ENCODE results near the gene ICAM2.

DNA sequence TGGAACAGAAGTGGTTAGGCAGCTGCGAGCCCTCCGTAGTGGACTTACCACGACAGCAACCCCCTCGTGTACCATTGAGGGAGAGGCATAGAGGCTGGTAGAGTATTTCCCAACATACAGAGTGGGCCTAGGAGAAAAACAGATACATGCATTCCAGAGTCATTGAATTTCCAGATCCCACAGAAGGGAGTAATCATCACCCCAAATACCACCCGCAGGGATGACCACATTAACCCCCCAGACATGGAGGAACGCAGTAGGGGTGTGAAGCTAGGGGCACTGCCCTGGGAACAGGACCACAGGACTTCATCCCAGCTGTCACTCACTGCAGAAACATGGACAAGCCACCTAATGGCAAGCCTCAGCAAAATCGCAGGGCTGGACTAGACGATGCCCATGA, 44.7 kb upstream of the ICAM2 start:
- TF ChIP-seq, protein P1, sequence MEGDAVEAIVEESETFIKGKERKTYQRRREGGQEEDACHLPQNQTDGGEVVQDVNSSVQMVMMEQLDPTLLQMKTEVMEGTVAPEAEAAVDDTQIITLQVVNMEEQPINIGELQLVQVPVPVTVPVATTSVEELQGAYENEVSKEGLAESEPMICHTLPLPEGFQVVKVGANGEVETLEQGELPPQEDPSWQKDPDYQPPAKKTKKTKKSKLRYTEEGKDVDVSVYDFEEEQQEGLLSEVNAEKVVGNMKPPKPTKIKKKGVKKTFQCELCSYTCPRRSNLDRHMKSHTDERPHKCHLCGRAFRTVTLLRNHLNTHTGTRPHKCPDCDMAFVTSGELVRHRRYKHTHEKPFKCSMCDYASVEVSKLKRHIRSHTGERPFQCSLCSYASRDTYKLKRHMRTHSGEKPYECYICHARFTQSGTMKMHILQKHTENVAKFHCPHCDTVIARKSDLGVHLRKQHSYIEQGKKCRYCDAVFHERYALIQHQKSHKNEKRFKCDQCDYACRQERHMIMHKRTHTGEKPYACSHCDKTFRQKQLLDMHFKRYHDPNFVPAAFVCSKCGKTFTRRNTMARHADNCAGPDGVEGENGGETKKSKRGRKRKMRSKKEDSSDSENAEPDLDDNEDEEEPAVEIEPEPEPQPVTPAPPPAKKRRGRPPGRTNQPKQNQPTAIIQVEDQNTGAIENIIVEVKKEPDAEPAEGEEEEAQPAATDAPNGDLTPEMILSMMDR (IDR thresholded peaks at IDR 0.05; ENCODE audit: insufficient read depth, low read depth, low read length): no peak
- TF ChIP-seq EZH2 (IDR thresholded peaks at IDR 0.05; ENCODE audit: insufficient read depth, low read length): no peak
